Pericardium fibroblast (primary cell): Measurements from ENCODE around the gene C9orf50. TPM values are rescaled to one million over a fixed set of nuclear protein-coding genes. Genes with fewer than 3 reads are reported as not detected.

ENCODE experiments used
- total RNA-seq: library from RNA; depleted of rRNA; stranded (reverse); fragments of >200 nt; gene quantifications from 2 replicates; pipeline ENCODE4 v1.2.3, GENCODE V29; 2015

Gene C9orf50
- total RNA-seq = not detected in 2 replicates

GRCh38 chr9:129620669-129621295 is at the start of gene C9orf50:
TSS of gene C9orf50 (minus strand) at chr9:129621101. CDS start at chr9:129620574, 527 bp downstream.

DNA sequence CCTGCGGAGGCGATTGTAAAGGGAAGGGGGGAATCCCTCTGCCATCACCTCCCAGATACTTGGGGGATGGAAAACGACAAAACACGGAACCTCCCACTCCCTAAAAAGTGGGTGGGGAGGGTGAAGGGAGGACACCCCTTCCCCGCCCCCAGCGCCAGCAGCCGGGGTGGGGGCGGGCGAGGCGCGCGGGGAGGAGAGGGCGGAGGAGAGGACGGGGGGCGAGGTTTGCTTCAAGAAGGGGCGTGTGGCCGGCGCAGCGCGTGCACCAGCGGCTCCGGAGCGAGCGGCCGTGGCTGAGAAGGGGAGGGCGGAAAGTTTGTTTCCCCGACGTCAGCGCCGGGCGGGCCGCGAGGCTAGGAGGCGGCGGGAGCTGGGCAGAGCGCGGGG is 44.5 kb upstream of the C9orf50 start, which contains the start of gene PRRX2:
PRRX2 (plus strand) TSS at position 259 of the 387 bp plus-strand sequence. CDS start 221 bp downstream, outside the sequence.

GRCh38 chr9:129641750-129642585 is 21.1 kb upstream of the C9orf50 start, which contains the start of gene ASB6:
TSS of gene ASB6 (minus strand) at chr9:129642151. CDS start at chr9:129641999, 152 bp downstream.

GRCh38 chr9:129626079-129626624 is 5.3 kb upstream of the C9orf50 start, which contains the start of gene NTMT1:
TSS of gene NTMT1 (plus strand) at chr9:129626163. CDS start at chr9:129632704, 6,541 bp downstream.

Other genes starting within 250 kb of the C9orf50 start
- 26.1 and 27.9 TPM in 2 replicates for gene NTMT1, start 5.1 kb upstream of the C9orf50 start, total RNA-seq
- gene ASB6, start 21.1 kb upstream of the C9orf50 start, total RNA-seq = 15.1 and 15.2 TPM in 2 replicates
- gene PRRX2, start 44.5 kb upstream of the C9orf50 start, total RNA-seq = 4.8 and 14.3 TPM in 2 replicates
- 13.8 and 15.5 TPM in 2 replicates for gene PTGES, start 131.9 kb upstream of the C9orf50 start, total RNA-seq
- gene TOR1B, start 182.1 kb upstream of the C9orf50 start, total RNA-seq = 20.0 and 23.9 TPM in 2 replicates
- gene TOR1A, start 203.0 kb upstream of the C9orf50 start, total RNA-seq = 53.1 and 56.8 TPM in 2 replicates
- gene C9orf78, start 214.2 kb upstream of the C9orf50 start, total RNA-seq = 35.2 and 40.5 TPM in 2 replicates
- gene USP20, start 214.4 kb upstream of the C9orf50 start, total RNA-seq = 8.1 and 15.2 TPM in 2 replicates